ENCODE data around the gene LRRC73.
"Not testable (repeated sequence)": the region's sequence is repeated elsewhere in the genome, so short reads cannot be mapped to it uniquely, and the experiment has no call there.

- not testable (repeated sequence) for TF ChIP-seq POLR2A (IDR thresholded peaks at IDR 0.05; ENCODE audit: control extremely low read depth in 1 of 2, low read depth in 2 of 2, low read length in 2 of 2); EP300 (IDR thresholded peaks at IDR 0.05; ENCODE audit: borderline replicate concordance in 1 of 2, low read depth in 2 of 2, low read length in 2 of 2); CTCF (IDR thresholded peaks at IDR 0.05; ENCODE audit: control extremely low read depth in 1 of 3, insufficient read depth in 1 of 3, low read depth in 1 of 3, low read length in 3 of 3); EGR1 (IDR thresholded peaks at IDR 0.05; ENCODE audit: borderline replicate concordance, low read depth, low read length); CTBP2 (IDR thresholded peaks at IDR 0.05; ENCODE audit: borderline replicate concordance, insufficient read depth, insufficient read length, low read length); SIN3A (conservative IDR thresholded peaks at IDR 0.05 in 1 of 2, IDR thresholded peaks at IDR 0.05 in 1 of 2; ENCODE audit: low read depth in 1 of 2, low read length in 2 of 2); TBP (IDR thresholded peaks at IDR 0.05; ENCODE audit: low read depth, low read length); JUN (IDR thresholded peaks at IDR 0.05; ENCODE audit: low read depth, low read length); E2F6 (IDR thresholded peaks at IDR 0.05); CBX5 (IDR thresholded peaks at IDR 0.05; ENCODE audit: low read depth, low read length); GABPA (IDR thresholded peaks at IDR 0.05; ENCODE audit: borderline replicate concordance, insufficient read depth, low read length); SRF (IDR thresholded peaks at IDR 0.05; ENCODE audit: low read depth, low read length); RBBP5 (IDR thresholded peaks at IDR 0.05; ENCODE audit: borderline replicate concordance, low read depth, low read length)
These were observed 52.0 kb downstream of the LRRC73 start for GRCh38 chr6:43458154-43458553.
